HepG2 (cell line): Measurements from ENCODE around the gene FLAD1. TPM values are rescaled to one million over a fixed set of nuclear protein-coding genes. Genes with fewer than 3 reads are reported as not detected.
A peak's percentile ranks its signal among the peaks of the same experiment; 100 is the strongest.

Source experiments
- ARID2 ChIP-seq: sonication (generic); formaldehyde crosslinking; IDR thresholded peaks from 2 replicates; pipeline ENCODE4 v1.8.1; 2022; ENCODE audit warnings: mild to moderate bottlenecking, missing genetic modification reagents, borderline replicate concordance
- KAT2B ChIP-seq: fragments of 150-350 bp; IDR thresholded peaks from 2 replicates; pipeline ENCODE4 v1.6.1; 2014; ENCODE audit warnings: low read depth, low read length, borderline replicate concordance
- NCOA5 ChIP-seq: sonication (generic); formaldehyde crosslinking; IDR thresholded peaks from 2 replicates; pipeline ENCODE4 v1.4.0; 2020; ENCODE audit warnings: missing genetic modification reagents
- SP2 ChIP-seq: sonication (generic); formaldehyde crosslinking; IDR thresholded peaks from 2 replicates; pipeline ENCODE4 v1.5.1; 2020; ENCODE audit warnings: mild to moderate bottlenecking, missing genetic modification reagents
- SRF ChIP-seq: IDR thresholded peaks from 2 replicates; pipeline ENCODE4 v1.6.1; 2011; ENCODE audit warnings: mild to moderate bottlenecking, low read depth, low read length, moderate library complexity
- ZBTB7A ChIP-seq: sonication (generic); formaldehyde crosslinking; IDR thresholded peaks from 2 replicates; pipeline ENCODE4 v1.8.0; 2022; ENCODE audit warnings: mild to moderate bottlenecking, missing genetic modification reagents
- ZFP37 ChIP-seq: sonication (generic); formaldehyde crosslinking; IDR thresholded peaks from 2 replicates; pipeline ENCODE4 v1.4.0; 2020; ENCODE audit warnings: missing genetic modification reagents, borderline replicate concordance
- ZNF616 ChIP-seq: sonication (generic); formaldehyde crosslinking; IDR thresholded peaks from 2 replicates; pipeline ENCODE4 v1.5.0; 2020; ENCODE audit warnings: low read depth, mild to moderate bottlenecking, missing genetic modification reagents
- ZNF773 ChIP-seq: sonication (generic); formaldehyde crosslinking; IDR thresholded peaks from 2 replicates; pipeline ENCODE4 v1.4.0; 2020; ENCODE audit warnings: missing genetic modification reagents, borderline replicate concordance
- polyA plus RNA-seq, 8 experiments: library from polyadenylated mRNA; depleted of rRNA in 3 of 8; stranded (reverse) in 7 of 8; unstranded in 1 of 8; fragments of >200 nt; fragmentation: Illumina TruSeq in 4 of 8; extraction: Trizol in 4 of 8; gene quantifications; 2 replicates each; pipeline versions ENCODE4 v1.2.1 to v1.2.3, GENCODE V29; 2011 to 2016; ENCODE audit warnings: low read depth in 4 of 8, missing spikeins in 1 of 8, mixed read lengths in 1 of 8; ENCODE audit not compliant: insufficient read depth in 1 of 8
- total RNA-seq, 5 experiments: library from RNA; depleted of rRNA; stranded (reverse); fragments of >200 nt; fragmentation: Illumina TruSeq; extraction: Trizol; gene quantifications; 2 replicates each; pipeline ENCODE4 v1.2.3, GENCODE V29; 2016; ENCODE audit warnings: low read depth in 1 of 5
- TF ChIP-seq, protein P1 (sequence below): sonication (generic); formaldehyde crosslinking; IDR thresholded peaks from 2 replicates; pipeline ENCODE4 v1.5.0; 2020; ENCODE audit warnings: missing genetic modification reagents, mild to moderate bottlenecking, borderline replicate concordance
- TF ChIP-seq, protein P2 (sequence below): sonication (generic); formaldehyde crosslinking; IDR thresholded peaks from 2 replicates; pipeline ENCODE4 v1.9.0; 2021; ENCODE audit warnings: missing genetic modification reagents, borderline replicate concordance
- TF ChIP-seq, protein P3 (sequence below): sonication (generic); formaldehyde crosslinking; IDR thresholded peaks from 2 replicates; pipeline ENCODE4 v1.4.0; 2020; ENCODE audit warnings: missing genetic modification reagents
- TF ChIP-seq, protein P4 (sequence below): sonication (generic); formaldehyde crosslinking; IDR thresholded peaks from 2 replicates; pipeline ENCODE4 v1.9.0; 2021; ENCODE audit warnings: missing genetic modification reagents, borderline replicate concordance
- TF ChIP-seq, protein P5 (sequence below): sonication (generic); formaldehyde crosslinking; IDR thresholded peaks from 2 replicates; pipeline ENCODE4 v1.8.0; 2022; ENCODE audit warnings: missing genetic modification reagents, mild to moderate bottlenecking, inconsistent platforms, borderline replicate concordance
- TF ChIP-seq, protein P6 (sequence below): sonication (generic); formaldehyde crosslinking; IDR thresholded peaks from 2 replicates; pipeline ENCODE4 v1.9.0; 2022; ENCODE audit warnings: low read depth, missing genetic modification reagents
- TF ChIP-seq, protein P7 (sequence below): conservative IDR thresholded peaks from 2 replicates; pipeline ENCODE4 v1.6.1; 2018; ENCODE audit warnings: missing genetic modification reagents

The FLAD1 gene
- total and polyA plus RNA-seq, 2 of the 13 experiments (the other 11 are each of a cell fraction or from before 2014, with no cell fraction given): 25.9 to 32.8 TPM

DNA sequence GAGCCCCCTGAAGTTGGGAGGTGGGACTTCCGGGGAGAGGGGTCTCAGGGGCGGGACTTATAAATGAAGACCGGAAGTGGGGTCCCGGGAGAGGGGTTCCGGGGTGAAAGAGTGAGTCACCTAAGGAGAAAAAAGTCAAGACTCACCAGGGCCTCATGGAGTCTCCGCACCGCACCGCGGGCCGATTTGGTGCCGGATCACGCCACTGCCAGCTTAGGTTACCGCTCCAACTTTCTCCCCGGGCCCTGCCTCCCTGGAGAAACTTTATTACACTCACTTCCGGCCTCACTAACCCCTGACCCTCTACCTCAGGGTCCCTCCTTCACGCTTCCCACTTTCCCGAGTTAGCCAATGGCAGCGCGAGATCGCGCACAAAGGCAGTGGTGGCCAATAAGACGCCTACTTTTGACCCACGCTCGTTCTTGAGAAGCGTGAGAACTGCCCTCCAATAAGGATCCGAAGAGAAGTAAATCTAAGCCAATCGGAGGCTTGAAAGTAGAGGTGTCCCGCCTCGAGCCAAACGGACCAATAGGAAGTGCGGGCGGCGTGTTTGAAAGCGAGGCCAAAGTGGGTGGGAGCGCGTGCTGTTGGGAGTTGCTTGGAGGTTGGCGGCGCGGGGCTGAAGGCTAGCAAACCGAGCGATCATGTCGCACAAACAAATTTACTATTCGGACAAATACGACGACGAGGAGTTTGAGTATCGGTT, 8.9 kb upstream of the FLAD1 start, which contains the start of gene CKS1B (continued):
- TF ChIP-seq, protein P1, sequence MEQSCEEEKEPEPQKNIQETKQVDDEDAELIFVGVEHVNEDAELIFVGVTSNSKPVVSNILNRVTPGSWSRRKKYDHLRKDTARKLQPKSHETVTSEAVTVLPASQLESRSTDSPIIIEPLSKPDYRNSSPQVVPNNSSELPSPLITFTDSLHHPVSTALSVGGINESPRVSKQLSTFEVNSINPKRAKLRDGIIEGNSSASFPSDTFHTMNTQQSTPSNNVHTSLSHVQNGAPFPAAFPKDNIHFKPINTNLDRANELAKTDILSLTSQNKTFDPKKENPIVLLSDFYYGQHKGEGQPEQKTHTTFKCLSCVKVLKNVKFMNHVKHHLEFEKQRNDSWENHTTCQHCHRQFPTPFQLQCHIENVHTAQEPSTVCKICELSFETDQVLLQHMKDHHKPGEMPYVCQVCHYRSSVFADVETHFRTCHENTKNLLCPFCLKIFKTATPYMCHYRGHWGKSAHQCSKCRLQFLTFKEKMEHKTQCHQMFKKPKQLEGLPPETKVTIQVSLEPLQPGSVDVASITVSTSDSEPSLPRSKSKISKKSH (CRISPR knock-in tag): 0 out of 2 replicates have a peak, but pooled peaks have one; percentile 43
- TF ChIP-seq ZFP37 (CRISPR knock-in tag) (no peak), ZNF773 (CRISPR knock-in tag) (no peak), KAT2B (no peak), NCOA5 (CRISPR knock-in tag) (no peak), ARID2 (0 out of 2 replicates have a peak, but pooled peaks have one; percentile 58), ZNF616 (CRISPR knock-in tag) (peak; percentile 31; the same call in 1 of the 2 replicates), ZBTB7A (CRISPR knock-in tag) (no peak), SRF (no peak), SP2 (CRISPR knock-in tag) (peak; percentile 97)
- TF ChIP-seq, protein P2, sequence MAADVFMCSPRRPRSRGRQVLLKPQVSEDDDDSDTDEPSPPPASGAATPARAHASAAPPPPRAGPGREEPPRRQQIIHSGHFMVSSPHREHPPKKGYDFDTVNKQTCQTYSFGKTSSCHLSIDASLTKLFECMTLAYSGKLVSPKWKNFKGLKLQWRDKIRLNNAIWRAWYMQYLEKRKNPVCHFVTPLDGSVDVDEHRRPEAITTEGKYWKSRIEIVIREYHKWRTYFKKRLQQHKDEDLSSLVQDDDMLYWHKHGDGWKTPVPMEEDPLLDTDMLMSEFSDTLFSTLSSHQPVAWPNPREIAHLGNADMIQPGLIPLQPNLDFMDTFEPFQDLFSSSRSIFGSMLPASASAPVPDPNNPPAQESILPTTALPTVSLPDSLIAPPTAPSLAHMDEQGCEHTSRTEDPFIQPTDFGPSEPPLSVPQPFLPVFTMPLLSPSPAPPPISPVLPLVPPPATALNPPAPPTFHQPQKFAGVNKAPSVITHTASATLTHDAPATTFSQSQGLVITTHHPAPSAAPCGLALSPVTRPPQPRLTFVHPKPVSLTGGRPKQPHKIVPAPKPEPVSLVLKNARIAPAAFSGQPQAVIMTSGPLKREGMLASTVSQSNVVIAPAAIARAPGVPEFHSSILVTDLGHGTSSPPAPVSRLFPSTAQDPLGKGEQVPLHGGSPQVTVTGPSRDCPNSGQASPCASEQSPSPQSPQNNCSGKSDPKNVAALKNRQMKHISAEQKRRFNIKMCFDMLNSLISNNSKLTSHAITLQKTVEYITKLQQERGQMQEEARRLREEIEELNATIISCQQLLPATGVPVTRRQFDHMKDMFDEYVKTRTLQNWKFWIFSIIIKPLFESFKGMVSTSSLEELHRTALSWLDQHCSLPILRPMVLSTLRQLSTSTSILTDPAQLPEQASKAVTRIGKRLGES (CRISPR knock-in tag): no peak
- TF ChIP-seq, protein P3, sequence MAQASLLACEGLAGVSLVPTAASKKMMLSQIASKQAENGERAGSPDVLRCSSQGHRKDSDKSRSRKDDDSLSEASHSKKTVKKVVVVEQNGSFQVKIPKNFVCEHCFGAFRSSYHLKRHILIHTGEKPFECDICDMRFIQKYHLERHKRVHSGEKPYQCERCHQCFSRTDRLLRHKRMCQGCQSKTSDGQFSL (CRISPR knock-in tag): no peak
- TF ChIP-seq, protein P4, sequence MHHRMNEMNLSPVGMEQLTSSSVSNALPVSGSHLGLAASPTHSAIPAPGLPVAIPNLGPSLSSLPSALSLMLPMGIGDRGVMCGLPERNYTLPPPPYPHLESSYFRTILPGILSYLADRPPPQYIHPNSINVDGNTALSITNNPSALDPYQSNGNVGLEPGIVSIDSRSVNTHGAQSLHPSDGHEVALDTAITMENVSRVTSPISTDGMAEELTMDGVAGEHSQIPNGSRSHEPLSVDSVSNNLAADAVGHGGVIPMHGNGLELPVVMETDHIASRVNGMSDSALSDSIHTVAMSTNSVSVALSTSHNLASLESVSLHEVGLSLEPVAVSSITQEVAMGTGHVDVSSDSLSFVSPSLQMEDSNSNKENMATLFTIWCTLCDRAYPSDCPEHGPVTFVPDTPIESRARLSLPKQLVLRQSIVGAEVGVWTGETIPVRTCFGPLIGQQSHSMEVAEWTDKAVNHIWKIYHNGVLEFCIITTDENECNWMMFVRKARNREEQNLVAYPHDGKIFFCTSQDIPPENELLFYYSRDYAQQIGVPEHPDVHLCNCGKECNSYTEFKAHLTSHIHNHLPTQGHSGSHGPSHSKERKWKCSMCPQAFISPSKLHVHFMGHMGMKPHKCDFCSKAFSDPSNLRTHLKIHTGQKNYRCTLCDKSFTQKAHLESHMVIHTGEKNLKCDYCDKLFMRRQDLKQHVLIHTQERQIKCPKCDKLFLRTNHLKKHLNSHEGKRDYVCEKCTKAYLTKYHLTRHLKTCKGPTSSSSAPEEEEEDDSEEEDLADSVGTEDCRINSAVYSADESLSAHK (CRISPR knock-in tag): no peak
- TF ChIP-seq, protein P5, sequence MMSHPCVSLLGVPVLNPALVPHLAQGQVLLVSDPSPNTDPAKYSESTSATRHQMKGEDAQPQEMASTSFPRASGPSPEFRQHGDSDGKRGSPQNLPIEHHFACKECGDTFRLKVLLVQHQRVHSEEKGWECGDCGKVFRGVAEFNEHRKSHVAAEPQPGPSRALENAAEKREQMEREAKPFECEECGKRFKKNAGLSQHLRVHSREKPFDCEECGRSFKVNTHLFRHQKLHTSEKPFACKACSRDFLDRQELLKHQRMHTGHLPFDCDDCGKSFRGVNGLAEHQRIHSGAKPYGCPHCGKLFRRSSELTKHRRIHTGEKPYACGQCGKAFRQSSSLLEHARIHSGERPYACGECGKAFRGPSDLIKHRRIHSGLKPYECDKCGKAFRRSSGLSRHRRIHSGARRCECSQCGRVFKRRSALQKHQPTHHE (CRISPR knock-in tag): no peak
- TF ChIP-seq, protein P6, sequence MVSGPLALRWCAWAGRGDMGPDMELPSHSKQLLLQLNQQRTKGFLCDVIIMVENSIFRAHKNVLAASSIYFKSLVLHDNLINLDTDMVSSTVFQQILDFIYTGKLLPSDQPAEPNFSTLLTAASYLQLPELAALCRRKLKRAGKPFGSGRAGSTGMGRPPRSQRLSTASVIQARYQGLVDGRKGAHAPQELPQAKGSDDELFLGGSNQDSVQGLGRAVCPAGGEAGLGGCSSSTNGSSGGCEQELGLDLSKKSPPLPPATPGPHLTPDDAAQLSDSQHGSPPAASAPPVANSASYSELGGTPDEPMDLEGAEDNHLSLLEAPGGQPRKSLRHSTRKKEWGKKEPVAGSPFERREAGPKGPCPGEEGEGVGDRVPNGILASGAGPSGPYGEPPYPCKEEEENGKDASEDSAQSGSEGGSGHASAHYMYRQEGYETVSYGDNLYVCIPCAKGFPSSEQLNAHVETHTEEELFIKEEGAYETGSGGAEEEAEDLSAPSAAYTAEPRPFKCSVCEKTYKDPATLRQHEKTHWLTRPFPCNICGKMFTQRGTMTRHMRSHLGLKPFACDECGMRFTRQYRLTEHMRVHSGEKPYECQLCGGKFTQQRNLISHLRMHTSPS (CRISPR knock-in tag): no peak
- TF ChIP-seq, protein P7, sequence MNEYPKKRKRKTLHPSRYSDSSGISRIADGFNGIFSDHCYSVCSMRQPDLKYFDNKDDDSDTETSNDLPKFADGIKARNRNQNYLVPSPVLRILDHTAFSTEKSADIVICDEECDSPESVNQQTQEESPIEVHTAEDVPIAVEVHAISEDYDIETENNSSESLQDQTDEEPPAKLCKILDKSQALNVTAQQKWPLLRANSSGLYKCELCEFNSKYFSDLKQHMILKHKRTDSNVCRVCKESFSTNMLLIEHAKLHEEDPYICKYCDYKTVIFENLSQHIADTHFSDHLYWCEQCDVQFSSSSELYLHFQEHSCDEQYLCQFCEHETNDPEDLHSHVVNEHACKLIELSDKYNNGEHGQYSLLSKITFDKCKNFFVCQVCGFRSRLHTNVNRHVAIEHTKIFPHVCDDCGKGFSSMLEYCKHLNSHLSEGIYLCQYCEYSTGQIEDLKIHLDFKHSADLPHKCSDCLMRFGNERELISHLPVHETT: no peak
